Endodermal cell (in vitro differentiated cells): Measurements from ENCODE around the gene PPP1CB. TPM values are rescaled to one million over a fixed set of nuclear protein-coding genes. Genes with fewer than 3 reads are reported as not detected.

ENCODE experiments used
- DNase-seq: peaks from one replicate; pipeline ENCODE4 v3.0.0-alpha.2; 2017
- H3K27ac ChIP-seq: 2 replicates; pipeline ENCODE4 v1.5.1; 2013; ENCODE audit warnings: mild to moderate bottlenecking, low read depth, low read length, moderate library complexity
- H3K27me3 ChIP-seq: 2 replicates; pipeline ENCODE4 v1.6.1; 2013; ENCODE audit warnings: mild to moderate bottlenecking, low read length, moderate library complexity; ENCODE audit not compliant: insufficient read depth, control insufficient read depth, poor library complexity, severe bottlenecking
- H3K36me3 ChIP-seq: 2 replicates; pipeline ENCODE4 v1.7.0; 2013; ENCODE audit warnings: mild to moderate bottlenecking, low read length, moderate library complexity; ENCODE audit not compliant: control insufficient read depth, insufficient read depth
- H3K4me1 ChIP-seq: one replicate; pipeline ENCODE4 v1.7.0; 2013; ENCODE audit warnings: low read length; ENCODE audit not compliant: control insufficient read depth, insufficient read depth
- H3K4me3 ChIP-seq: 2 replicates; pipeline ENCODE4 v1.5.1; 2013; ENCODE audit warnings: mild to moderate bottlenecking, low read length, moderate library complexity
- H3K9ac ChIP-seq: 2 replicates; pipeline ENCODE4 v1.6.1; 2013; ENCODE audit warnings: mild to moderate bottlenecking, low read length, moderate library complexity; ENCODE audit not compliant: poor library complexity, severe bottlenecking; ENCODE audit errors: extremely low read depth
- H3K9me3 ChIP-seq: 2 replicates; pipeline ENCODE4 v1.6.1; 2013; ENCODE audit warnings: mild to moderate bottlenecking, low read length, moderate library complexity; ENCODE audit not compliant: control insufficient read depth
- H3K27ac Mint-ChIP-seq: 2 replicates; pipeline ENCODE4 v1.8.0; 2020; ENCODE audit warnings: mixed read lengths
- H3K27me3 Mint-ChIP-seq: 2 replicates; pipeline ENCODE4 v1.8.0; 2021; ENCODE audit warnings: mild to moderate bottlenecking, mixed read lengths; ENCODE audit not compliant: insufficient read depth
- H3K36me3 Mint-ChIP-seq: 2 replicates; pipeline ENCODE4 v1.8.0; 2020; ENCODE audit warnings: low read depth, mixed read lengths
- H3K4me1 Mint-ChIP-seq: 2 replicates; pipeline ENCODE4 v1.8.0; 2020; ENCODE audit warnings: mixed read lengths
- H3K4me3 Mint-ChIP-seq: 2 replicates; pipeline ENCODE4 v1.8.0; 2020; ENCODE audit warnings: mild to moderate bottlenecking, moderate library complexity, mixed read lengths
- H3K9me3 Mint-ChIP-seq: 2 replicates; pipeline ENCODE4 v1.8.0; 2020; ENCODE audit warnings: mild to moderate bottlenecking, mixed read lengths
- CTCF ChIP-seq: fragments of 200-600 bp; sonication (generic); conservative IDR thresholded peaks from 2 replicates; pipeline ENCODE4 v1.5.0; 2021; ENCODE audit warnings: antibody characterized with exemption, mild to moderate bottlenecking
- WGBS, 2 experiments: methylation state at CpG; one replicate each; pipeline versions ENCODE4 v1.1.5 to v1.1.7; 2013; ENCODE audit warnings: missing lambda C conversion rate in 2 of 2, mixed read lengths in 1 of 2; ENCODE audit not compliant: insufficient coverage in 1 of 2, insufficient read length in 1 of 2; 5-methylcytosine and 5-hydroxymethylcytosine counted together
- total RNA-seq, 2 donors: library from RNA; stranded (reverse); fragmentation: NEBNext Ultra II Directional in 1 of 2; extraction: Animal tissue kit (Norgen Biotek cat#: 25700) in 1 of 2; gene quantifications; 2 replicates in 1 of 2; 3 replicates in 1 of 2; pipeline ENCODE4 v1.2.1, GENCODE V29; 2021

PPP1CB gene
- total RNA-seq, 2 donors from 2014 or later: 175 to 201 TPM

GRCh38 chr2:28704621-28705020 lies 47.0 kb upstream of the PPP1CB start:
- DNase-seq: no peak
- no peak for TF ChIP-seq CTCF
- H3K4me1 Mint-ChIP-seq: peaks cover 3% of the 10 kb centered on the region
- H3K27me3 Mint-ChIP-seq: peaks cover 3% of the 10 kb centered on the region
- no peak overlapping the region for H3K4me3 Mint-ChIP-seq
- no peak overlapping the region for H3K4me3 ChIP-seq
- H3K36me3 Mint-ChIP-seq: no peaks in the 10 kb centered on the region
- no peaks in the 10 kb centered on the region for H3K36me3 ChIP-seq
- no peaks in the 10 kb centered on the region for H3K27me3 ChIP-seq
- H3K27ac ChIP-seq: no peak overlapping the region
- H3K9me3 Mint-ChIP-seq: peaks cover 17% of the 10 kb centered on the region
- H3K9me3 ChIP-seq: peaks cover 6% of the 10 kb centered on the region
- no peak overlapping the region for H3K27ac Mint-ChIP-seq
- no peak overlapping the region for H3K9ac ChIP-seq
- H3K4me1 ChIP-seq: no peaks in the 10 kb centered on the region
- 88 to 93% methylated on average over 3 to 4 of the region's 4 CpGs for WGBS, 2 experiments

GRCh38 chr2:28705751-28706440 lies 45.7 kb upstream of the PPP1CB start:
- no peak overlapping the region for H3K9ac ChIP-seq

GRCh38 chr2:28707592-28707991 lies 44.0 kb upstream of the PPP1CB start:
- TF ChIP-seq CTCF: no peak
- DNase-seq: no peak
- H3K9me3 Mint-ChIP-seq: peaks cover 17% of the 10 kb centered on the region
- no peak overlapping the region for H3K27ac Mint-ChIP-seq
- Histone ChIP-seq H3K36me3 (no peaks in the 10 kb centered on the region), H3K9ac (no peak overlapping the region), H3K4me1 (no peaks in the 10 kb centered on the region), H3K4me3 (no peak overlapping the region), H3K9me3 (peaks cover 6% of the 10 kb centered on the region), H3K27me3 (no peaks in the 10 kb centered on the region), H3K27ac (no peak overlapping the region)
- no peaks in the 10 kb centered on the region for H3K36me3 Mint-ChIP-seq
- H3K27me3 Mint-ChIP-seq: peaks cover 3% of the 10 kb centered on the region
- H3K4me3 Mint-ChIP-seq: no peak overlapping the region
- peaks cover 3% of the 10 kb centered on the region for H3K4me1 Mint-ChIP-seq
- 87 to 100% methylated on average over 1 of the region's 1 CpG for WGBS, 2 experiments

More at GRCh38 chr2:28705751-28706440, 45.7 kb upstream of the PPP1CB start:
- no peak overlapping the region for H3K4me3 ChIP-seq
- no peaks in the 10 kb centered on the region for H3K27me3 ChIP-seq
- Mint-ChIP-seq H3K9me3 (peaks cover 17% of the 10 kb centered on the region), H3K27me3 (peaks cover 3% of the 10 kb centered on the region), H3K36me3 (no peaks in the 10 kb centered on the region), H3K4me3 (no peak overlapping the region), H3K27ac (no peak overlapping the region), H3K4me1 (peaks cover 3% of the 10 kb centered on the region)
- H3K4me1 ChIP-seq: no peaks in the 10 kb centered on the region
- DNase-seq: no peak
- no peak for TF ChIP-seq CTCF
- 91 to 100% methylated on average over 1 to 4 of the region's 4 CpGs for WGBS, 2 experiments
- H3K27ac ChIP-seq: no peak overlapping the region
- H3K9me3 ChIP-seq: peaks cover 6% of the 10 kb centered on the region
- no peaks in the 10 kb centered on the region for H3K36me3 ChIP-seq
